HEK293 (cell line): ENCODE data around the gene CDH8.

Experiments
- CTCF ChIA-PET: fragments of 350-600 bp; formaldehyde crosslinking; extraction: SDS; loops from one replicate; lab custom pipeline; 2021; ENCODE audit warnings: antibody characterized with exemption; lab: Yijun Ruan, JAX
- POLR2A ChIA-PET: fragments of 300-600 bp; formaldehyde crosslinking; extraction: SDS; loops from one replicate; lab custom pipeline; 2020; ENCODE audit warnings: antibody characterized with exemption, inconsistent platforms; lab: Yijun Ruan, JAX
- H3K27ac ChIP-seq: fragments of 200-500 bp; sonication (Bioruptor generic); 2 replicates; pipeline ENCODE4 v1.5.1; 2014; ENCODE audit warnings: low read depth, low read length, control low read depth, inconsistent platforms; ENCODE audit errors: extremely low read depth
- H3K36me3 ChIP-seq, 2 experiments: fragments of 200-500 bp in 1 of 2; sonication (Bioruptor generic) in 1 of 2; 1 replicate in 1 of 2; 2 replicates in 1 of 2; pipeline ENCODE4 v1.5.1; 2014 to 2017; ENCODE audit warnings: inconsistent platforms in 2 of 2, low read length in 2 of 2; ENCODE audit not compliant: control insufficient read depth in 2 of 2, insufficient read depth in 1 of 2
- H3K4me1 ChIP-seq: fragments of 200-500 bp; sonication (Bioruptor generic); 2 replicates; pipeline ENCODE4 v1.5.1; 2014; ENCODE audit warnings: mild to moderate bottlenecking, low read length, inconsistent platforms; ENCODE audit not compliant: control insufficient read depth, insufficient read depth
- H3K4me3 ChIP-seq: 2 replicates; pipeline ENCODE4 v1.5.1; 2011; ENCODE audit warnings: low read depth, mild to moderate bottlenecking, control low read depth, low read length, moderate library complexity
- H3K9me3 ChIP-seq: fragments of 200-500 bp; sonication (Bioruptor generic); 2 replicates; pipeline ENCODE4 v1.5.1; 2014; ENCODE audit warnings: low read depth, low read length, inconsistent platforms; ENCODE audit not compliant: control insufficient read depth, insufficient read depth
- GLIS2 ChIP-seq: fragments of 450-650 bp; formaldehyde crosslinking; IDR thresholded peaks from 2 replicates; pipeline ENCODE4 v1.5.1; 2016; ENCODE audit warnings: missing biosample characterization, missing genetic modification characterization
- KLF1 ChIP-seq: fragments of 450-650 bp; formaldehyde crosslinking; IDR thresholded peaks from 2 replicates; pipeline ENCODE4 v1.5.1; 2016; ENCODE audit warnings: missing biosample characterization, missing genetic modification characterization
- KLF10 ChIP-seq: fragments of 450-650 bp; IDR thresholded peaks from 2 replicates; pipeline ENCODE4 v1.5.1; 2018; ENCODE audit warnings: missing biosample characterization, mild to moderate bottlenecking, missing genetic modification characterization
- PRDM1 ChIP-seq: fragments of 450-650 bp; formaldehyde crosslinking; IDR thresholded peaks from 2 replicates; pipeline ENCODE4; 2016; ENCODE audit warnings: missing biosample characterization, missing genetic modification characterization
- PRDM10 ChIP-seq: fragments of 450-650 bp; formaldehyde crosslinking; IDR thresholded peaks from 2 replicates; pipeline ENCODE4 v1.5.1; 2016; ENCODE audit warnings: missing biosample characterization, missing genetic modification characterization
- ZBTB48 ChIP-seq: fragments of 450-650 bp; formaldehyde crosslinking; IDR thresholded peaks from 2 replicates; pipeline ENCODE4 v1.5.1; 2016; ENCODE audit warnings: missing biosample characterization, missing genetic modification characterization
- ZNF121 ChIP-seq: fragments of 450-650 bp; formaldehyde crosslinking; IDR thresholded peaks from 2 replicates; pipeline ENCODE4 v1.5.1; 2016; ENCODE audit warnings: missing biosample characterization, missing genetic modification characterization
- ZNF18 ChIP-seq: fragments of 450-650 bp; formaldehyde crosslinking; IDR thresholded peaks from 2 replicates; pipeline ENCODE4 v1.5.1; 2016; ENCODE audit warnings: missing biosample characterization, missing genetic modification characterization
- ZNF302 ChIP-seq: fragments of 450-650 bp; formaldehyde crosslinking; IDR thresholded peaks from 2 replicates; pipeline ENCODE4 v1.5.1; 2016; ENCODE audit warnings: missing biosample characterization, missing genetic modification characterization, low read depth
- ZNF362 ChIP-seq: fragments of 450-650 bp; formaldehyde crosslinking; IDR thresholded peaks from 2 replicates; pipeline ENCODE4 v1.5.1; 2016; ENCODE audit warnings: missing biosample characterization, missing genetic modification characterization
- ZNF394 ChIP-seq: fragments of 450-650 bp; formaldehyde crosslinking; IDR thresholded peaks from 2 replicates; pipeline ENCODE4 v1.5.1; 2016; ENCODE audit warnings: missing biosample characterization, missing genetic modification characterization, mild to moderate bottlenecking, moderate library complexity, borderline replicate concordance
- ZNF510 ChIP-seq: fragments of 450-650 bp; formaldehyde crosslinking; IDR thresholded peaks from 2 replicates; pipeline ENCODE4 v1.5.1; 2018; ENCODE audit warnings: mild to moderate bottlenecking, missing genetic modification characterization, missing biosample characterization; ENCODE audit not compliant: insufficient replicate concordance
- ZNF530 ChIP-seq: fragments of 450-650 bp; formaldehyde crosslinking; IDR thresholded peaks from 2 replicates; pipeline ENCODE4 v1.5.1; 2016; ENCODE audit warnings: low read depth, missing biosample characterization, missing genetic modification characterization
- ZNF791 ChIP-seq: fragments of 450-650 bp; formaldehyde crosslinking; IDR thresholded peaks from 2 replicates; pipeline ENCODE4 v1.5.1; 2016; ENCODE audit warnings: missing biosample characterization, missing genetic modification characterization
- TF ChIP-seq, protein P1 (sequence below): fragments of 450-650 bp; formaldehyde crosslinking; IDR thresholded peaks from 2 replicates; pipeline ENCODE4 v1.5.1; 2016; ENCODE audit warnings: missing biosample characterization, missing genetic modification characterization, borderline replicate concordance
- TF ChIP-seq, protein P2 (sequence below): fragments of 450-650 bp; IDR thresholded peaks from 2 replicates; pipeline ENCODE4 v1.5.1; 2018; ENCODE audit warnings: missing biosample characterization, mild to moderate bottlenecking, missing genetic modification characterization

Gene CDH8

DNA sequence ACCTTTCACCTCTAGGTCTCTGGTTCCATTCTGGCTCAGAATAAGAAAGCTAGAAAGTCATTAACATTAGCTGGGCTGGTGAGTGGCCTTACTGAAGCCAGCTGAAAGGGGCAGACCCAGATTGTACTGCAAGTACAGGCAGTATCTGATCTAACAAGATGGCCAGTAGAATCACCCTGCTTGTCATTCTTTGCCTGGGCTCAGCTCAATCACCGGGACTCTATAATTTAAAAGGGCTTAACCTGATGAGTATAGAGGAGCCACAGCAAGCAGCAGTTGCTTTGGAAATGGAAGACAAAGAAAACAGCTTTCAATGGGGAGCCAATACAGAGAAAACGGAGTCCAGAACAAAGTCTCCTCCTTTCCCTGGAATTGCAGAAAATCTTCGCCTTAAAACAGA, 13.6 kb downstream of the CDH8 start:
- H3K4me3 ChIP-seq = no peak overlapping the region

GRCh38 chr16:62021161-62021581, 15.1 kb downstream of the CDH8 start:
- ChIA-PET CTCF (no interaction called here), POLR2A (no interaction called here)
- H3K4me3 ChIP-seq = no peak overlapping the region

More for the DNA sequence above, 13.6 kb downstream of the CDH8 start:
- no peak for TF ChIP-seq GLIS2 (tag by site-specific recombination)
- TF ChIP-seq ZNF302 (tag by site-specific recombination) = no peak
- TF ChIP-seq ZNF530 (tag by site-specific recombination) = no peak
- no peak for TF ChIP-seq ZNF394 (tag by site-specific recombination)
- no peak for TF ChIP-seq ZNF510 (tag by site-specific recombination)
- TF ChIP-seq, protein P1, sequence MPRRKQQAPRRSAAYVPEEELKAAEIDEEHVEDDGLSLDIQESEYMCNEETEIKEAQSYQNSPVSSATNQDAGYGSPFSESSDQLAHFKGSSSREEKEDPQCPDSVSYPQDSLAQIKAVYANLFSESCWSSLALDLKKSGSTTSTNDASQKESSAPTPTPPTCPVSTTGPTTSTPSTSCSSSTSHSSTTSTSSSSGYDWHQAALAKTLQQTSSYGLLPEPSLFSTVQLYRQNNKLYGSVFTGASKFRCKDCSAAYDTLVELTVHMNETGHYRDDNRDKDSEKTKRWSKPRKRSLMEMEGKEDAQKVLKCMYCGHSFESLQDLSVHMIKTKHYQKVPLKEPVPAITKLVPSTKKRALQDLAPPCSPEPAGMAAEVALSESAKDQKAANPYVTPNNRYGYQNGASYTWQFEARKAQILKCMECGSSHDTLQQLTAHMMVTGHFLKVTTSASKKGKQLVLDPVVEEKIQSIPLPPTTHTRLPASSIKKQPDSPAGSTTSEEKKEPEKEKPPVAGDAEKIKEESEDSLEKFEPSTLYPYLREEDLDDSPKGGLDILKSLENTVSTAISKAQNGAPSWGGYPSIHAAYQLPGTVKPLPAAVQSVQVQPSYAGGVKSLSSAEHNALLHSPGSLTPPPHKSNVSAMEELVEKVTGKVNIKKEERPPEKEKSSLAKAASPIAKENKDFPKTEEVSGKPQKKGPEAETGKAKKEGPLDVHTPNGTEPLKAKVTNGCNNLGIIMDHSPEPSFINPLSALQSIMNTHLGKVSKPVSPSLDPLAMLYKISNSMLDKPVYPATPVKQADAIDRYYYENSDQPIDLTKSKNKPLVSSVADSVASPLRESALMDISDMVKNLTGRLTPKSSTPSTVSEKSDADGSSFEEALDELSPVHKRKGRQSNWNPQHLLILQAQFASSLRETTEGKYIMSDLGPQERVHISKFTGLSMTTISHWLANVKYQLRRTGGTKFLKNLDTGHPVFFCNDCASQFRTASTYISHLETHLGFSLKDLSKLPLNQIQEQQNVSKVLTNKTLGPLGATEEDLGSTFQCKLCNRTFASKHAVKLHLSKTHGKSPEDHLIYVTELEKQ (tag by site-specific recombination) = no peak
- TF ChIP-seq PRDM1 (tag by site-specific recombination) = no peak
- TF ChIP-seq ZNF121 (tag by site-specific recombination) = no peak
- TF ChIP-seq, protein P2, sequence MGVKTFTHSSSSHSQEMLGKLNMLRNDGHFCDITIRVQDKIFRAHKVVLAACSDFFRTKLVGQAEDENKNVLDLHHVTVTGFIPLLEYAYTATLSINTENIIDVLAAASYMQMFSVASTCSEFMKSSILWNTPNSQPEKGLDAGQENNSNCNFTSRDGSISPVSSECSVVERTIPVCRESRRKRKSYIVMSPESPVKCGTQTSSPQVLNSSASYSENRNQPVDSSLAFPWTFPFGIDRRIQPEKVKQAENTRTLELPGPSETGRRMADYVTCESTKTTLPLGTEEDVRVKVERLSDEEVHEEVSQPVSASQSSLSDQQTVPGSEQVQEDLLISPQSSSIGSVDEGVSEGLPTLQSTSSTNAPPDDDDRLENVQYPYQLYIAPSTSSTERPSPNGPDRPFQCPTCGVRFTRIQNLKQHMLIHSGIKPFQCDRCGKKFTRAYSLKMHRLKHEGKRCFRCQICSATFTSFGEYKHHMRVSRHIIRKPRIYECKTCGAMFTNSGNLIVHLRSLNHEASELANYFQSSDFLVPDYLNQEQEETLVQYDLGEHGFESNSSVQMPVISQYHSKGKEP (tag by site-specific recombination) = no peak
- TF ChIP-seq KLF10 (tag by site-specific recombination) = no peak
- TF ChIP-seq ZNF362 = no peak
- TF ChIP-seq KLF1 = no peak
- no peak for TF ChIP-seq ZNF791 (tag by site-specific recombination)
- H3K36me3 ChIP-seq = no peaks in the 10 kb centered on the region
- ChIA-PET POLR2A (no interaction called here), CTCF (no interaction called here)
- no peak overlapping the region for H3K27ac ChIP-seq
- H3K4me1 ChIP-seq = no peaks in the 10 kb centered on the region
- no peaks in the 10 kb centered on the region for H3K9me3 ChIP-seq

More at GRCh38 chr16:62021161-62021581, 15.1 kb downstream of the CDH8 start:
- no peaks in the 10 kb centered on the region for H3K4me1 ChIP-seq
- H3K27ac ChIP-seq = no peak overlapping the region
- H3K9me3 ChIP-seq = no peaks in the 10 kb centered on the region
- no peaks in the 10 kb centered on the region for H3K36me3 ChIP-seq
- no peak for TF ChIP-seq PRDM10 (tag by site-specific recombination)
- no peak for TF ChIP-seq ZNF18 (tag by site-specific recombination)
- no peak for TF ChIP-seq ZBTB48 (tag by site-specific recombination)
